COR-L47 (cell line): Measurements from ENCODE around the gene PFDN4.

Source experiments
- DNase-seq: peaks from one replicate; lab custom pipeline; 2025; lab: John Stamatoyannopoulos, UW

Gene PFDN4, protein sequence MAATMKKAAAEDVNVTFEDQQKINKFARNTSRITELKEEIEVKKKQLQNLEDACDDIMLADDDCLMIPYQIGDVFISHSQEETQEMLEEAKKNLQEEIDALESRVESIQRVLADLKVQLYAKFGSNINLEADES

GRCh38 chr20:54207743-54208547 lies at the start of gene PFDN4:
PFDN4 (plus strand) TSS chr20:54208087; CDS start chr20:54208101, 14 bp downstream.
- peak; percentile 69 for DNase-seq

- no peak for DNase-seq
These were observed 49.7 kb upstream of the PFDN4 start for GRCh38 chr20:54158226-54158625.

GRCh38 chr20:54158856-54159418 lies 49.0 kb upstream of the PFDN4 start:
- DNase-seq, result no peak

- no peak for DNase-seq
These were observed 47.6 kb upstream of the PFDN4 start for GRCh38 chr20:54160065-54161007.

DNA sequence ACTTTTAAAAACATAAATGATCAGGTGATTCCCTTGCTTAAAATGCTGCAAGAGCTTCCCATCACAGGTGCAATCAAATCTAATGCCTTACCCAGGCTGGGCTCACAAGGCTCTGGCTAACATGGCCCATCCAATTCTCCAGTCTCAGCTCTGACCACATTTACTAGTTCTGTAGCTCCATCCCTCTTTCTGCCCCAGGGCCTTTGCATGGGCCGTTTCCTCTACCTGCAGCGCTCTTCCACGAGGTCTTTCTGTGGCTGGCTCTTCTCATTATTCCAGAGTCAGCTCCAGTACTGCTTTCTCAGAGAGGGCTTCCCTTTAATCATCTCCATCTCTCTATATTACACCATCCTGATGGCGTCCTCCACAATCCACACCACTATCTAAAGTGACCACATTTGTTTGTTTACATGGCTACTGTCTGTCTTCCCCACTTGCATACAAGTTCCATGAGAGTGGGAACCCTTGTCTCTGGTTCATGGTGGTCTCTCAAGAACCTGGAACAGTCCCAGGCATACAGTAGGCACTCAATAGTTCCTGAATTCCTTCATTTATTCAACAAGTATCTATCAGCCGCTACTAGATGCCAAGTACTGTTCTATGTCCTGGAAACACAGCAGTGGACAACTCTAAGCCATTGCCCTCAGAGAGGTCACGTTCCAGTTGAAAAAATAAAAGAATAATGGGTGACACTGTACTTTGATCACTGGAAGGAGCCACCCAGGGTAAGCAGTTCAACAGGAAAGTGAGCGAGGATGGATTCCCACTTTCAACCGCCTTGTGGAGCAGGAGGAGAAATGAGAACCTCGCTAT lies 46.7 kb upstream of the PFDN4 start:
- no peak for DNase-seq

GRCh38 chr20:54161821-54162149 lies 46.1 kb upstream of the PFDN4 start:
- DNase-seq, result no peak

DNA sequence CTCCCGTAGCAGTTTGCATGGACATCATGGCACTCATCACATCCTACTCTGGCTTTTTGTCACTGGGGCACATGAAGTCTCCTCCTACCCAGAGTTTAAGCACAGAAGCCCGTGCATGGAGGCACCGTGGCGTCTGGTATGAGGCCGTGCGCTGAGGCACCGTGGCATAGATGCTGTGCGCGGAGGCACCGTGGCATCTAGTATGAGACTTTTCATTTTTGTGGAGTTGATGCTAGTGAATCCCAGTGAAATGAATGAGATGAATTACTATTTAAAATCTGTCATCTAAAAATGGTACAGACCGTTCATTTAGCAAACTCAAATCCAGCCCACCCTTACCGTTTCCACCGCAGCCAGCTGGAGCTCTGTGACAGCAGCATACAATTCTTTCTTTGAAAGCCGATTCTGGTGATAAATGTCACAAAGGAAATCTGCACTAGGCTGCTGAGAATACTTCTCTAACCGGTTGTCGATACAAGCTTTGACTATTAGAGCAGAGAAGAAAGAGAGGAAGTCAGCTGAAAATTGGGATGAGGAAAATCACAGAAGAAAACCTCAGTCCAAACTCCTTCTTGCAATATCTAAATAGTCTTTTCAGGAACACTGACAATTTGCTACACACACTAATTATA lies 45.4 kb upstream of the PFDN4 start:
- DNase-seq, result no peak

GRCh38 chr20:54163402-54163801 lies 44.5 kb upstream of the PFDN4 start:
- no peak for DNase-seq

DNA sequence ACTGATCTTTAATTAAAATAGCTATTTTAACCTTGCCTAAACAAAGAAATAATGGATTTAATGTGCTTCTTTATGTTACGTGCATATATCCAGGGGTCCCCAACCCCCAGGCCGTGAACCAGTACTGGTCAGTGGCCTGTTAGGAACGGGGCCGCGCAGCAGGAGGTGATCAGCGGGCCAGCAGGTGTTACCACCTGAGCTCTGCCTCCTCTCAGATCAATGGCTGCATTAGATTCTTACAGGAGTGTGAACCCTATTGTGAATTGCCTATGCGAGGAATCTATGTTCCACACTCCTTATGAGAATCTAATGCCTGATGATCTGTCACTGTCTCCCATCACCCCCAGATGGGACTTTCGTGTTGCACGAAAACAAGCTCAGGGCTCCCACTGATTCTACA lies 42.9 kb upstream of the PFDN4 start:
- DNase-seq, result no peak

DNA sequence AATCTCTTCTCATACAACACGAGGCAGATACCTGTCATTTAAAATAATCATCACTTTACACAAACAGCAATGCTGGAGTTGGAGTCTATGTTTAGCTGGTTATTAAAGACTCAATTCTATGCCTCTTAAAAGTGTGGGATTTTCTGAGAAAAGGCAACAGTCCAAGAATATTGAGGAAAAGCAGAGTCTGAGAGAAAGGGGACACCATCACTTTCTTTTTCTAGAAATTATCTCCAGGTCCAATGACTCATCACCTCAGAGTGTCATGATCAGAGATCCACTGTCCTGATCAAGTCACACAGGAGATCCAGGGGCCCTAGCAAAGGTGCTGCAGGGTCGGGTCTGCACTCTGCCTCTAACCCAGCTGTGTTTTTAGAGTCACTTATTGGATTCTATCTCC lies 42.1 kb upstream of the PFDN4 start:
- no peak for DNase-seq

GRCh38 chr20:54166987-54167662 lies 40.8 kb upstream of the PFDN4 start:
- DNase-seq, result no peak

GRCh38 chr20:54167909-54168872 lies 39.7 kb upstream of the PFDN4 start:
- no peak for DNase-seq

DNA sequence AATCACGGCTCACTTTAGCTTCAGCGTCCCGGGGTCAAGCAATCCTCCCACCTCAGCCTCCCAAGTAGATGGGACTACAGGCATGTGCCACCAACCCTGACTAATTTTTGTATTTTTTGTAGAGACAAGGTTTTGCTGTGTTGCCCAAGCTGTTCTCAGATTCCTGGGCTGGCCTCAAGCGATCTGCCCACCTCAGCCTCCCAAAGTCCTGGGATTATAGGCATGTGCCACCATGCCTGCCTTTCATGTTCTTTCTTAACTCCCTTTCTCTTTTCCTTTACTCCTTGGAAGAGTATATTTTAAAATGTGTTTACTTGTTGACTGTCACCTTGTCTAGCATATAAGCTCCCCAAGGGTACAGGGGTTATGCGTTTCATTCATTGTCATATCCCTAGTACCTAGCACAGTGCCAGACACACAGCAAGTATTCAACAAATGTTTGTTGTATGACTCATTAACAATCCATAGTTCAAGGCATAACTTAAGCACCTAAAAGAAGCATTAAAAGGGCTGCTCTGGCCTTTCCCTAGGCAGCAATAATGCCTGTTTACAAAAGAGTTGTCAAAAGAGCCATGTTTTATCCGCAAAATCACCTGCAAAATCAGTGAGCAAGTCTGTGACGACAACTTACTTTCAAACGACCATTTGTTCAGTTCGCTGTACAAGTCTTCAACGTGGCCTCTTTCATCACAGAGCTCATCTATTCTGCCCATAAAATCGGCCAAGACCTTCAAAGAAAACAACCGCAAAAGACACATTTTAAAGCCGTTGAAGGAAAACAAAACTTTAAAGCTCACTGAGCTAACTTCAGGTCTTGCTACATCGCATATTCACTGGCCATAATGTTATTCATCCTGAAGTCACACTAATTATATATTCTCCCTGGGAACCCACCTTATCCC lies 38.7 kb upstream of the PFDN4 start:
- no peak for DNase-seq

DNA sequence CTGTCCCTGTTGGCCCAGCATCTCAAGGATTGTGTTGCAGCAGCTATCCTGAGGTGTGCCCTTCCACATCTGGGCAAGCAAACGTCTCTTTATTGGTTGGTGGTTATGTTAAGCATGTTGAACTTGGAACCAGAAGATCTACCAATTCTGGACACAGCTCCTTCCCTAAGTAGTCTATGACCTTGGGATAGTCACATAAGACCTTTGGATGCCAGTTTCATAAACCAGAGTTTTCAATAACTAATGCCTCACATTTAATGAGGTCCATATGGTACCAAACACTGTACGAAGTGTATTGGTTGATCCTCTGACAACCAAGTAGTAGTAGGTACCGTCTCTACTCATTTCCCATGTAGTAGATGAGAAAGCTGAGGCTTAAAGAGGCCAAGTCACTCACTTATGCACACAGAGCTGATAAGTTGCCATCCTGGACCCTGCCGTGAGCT lies 37.8 kb upstream of the PFDN4 start:
- no peak for DNase-seq

- DNase-seq, result no peak
These were observed 36.9 kb upstream of the PFDN4 start for GRCh38 chr20:54170963-54171362.

DNA sequence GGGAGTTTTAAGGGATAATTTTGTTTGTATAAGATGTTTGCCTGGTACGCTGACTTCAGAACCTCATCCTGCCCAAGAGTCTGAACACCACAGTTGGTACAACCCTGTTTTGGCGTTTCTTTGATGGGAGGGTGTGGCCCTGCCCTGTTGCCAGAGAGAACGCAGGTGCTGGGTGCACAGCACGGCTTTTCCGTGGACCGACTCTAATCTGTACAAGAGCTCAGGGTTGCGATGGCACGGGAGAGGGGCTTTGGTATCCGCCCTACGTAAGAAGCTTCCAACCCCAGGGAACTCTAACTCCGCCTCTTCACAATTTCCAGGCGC lies 35.4 kb upstream of the PFDN4 start:
- DNase-seq, result no peak

- no peak for DNase-seq
These were observed 34.8 kb upstream of the PFDN4 start for GRCh38 chr20:54172856-54173652.
